ENCODE results near the gene MAPKBP1. TPM values are rescaled to one million over a fixed set of nuclear protein-coding genes. Genes with fewer than 3 reads are reported as not detected.

MAPKBP1 gene
- polyA plus RNA-seq, 3 donors: 0.76 to 8.6 (median 1.1) TPM

DNA sequence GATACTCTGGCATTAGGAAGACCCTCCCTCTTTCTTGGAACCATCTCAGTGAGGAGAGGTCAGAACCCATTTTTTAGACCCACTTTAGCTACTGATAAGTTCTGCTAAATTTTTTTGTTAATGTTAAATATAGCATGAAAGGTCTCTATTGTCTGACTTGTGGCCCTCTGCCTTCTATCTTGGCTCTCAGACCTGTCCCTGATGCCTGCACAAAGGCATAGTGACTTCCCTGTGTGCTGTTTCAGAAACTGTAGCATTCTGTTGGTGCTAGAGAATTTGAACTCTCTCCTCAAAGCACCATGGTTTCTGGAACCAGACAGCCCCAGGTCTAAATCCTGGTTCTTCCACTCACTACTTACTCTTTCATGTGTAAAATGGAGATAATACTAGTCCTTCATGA is 15.4 kb downstream of the MAPKBP1 start:
- Histone ChIP-seq H3K4me3 (replicated peaks in 1 of 3; ENCODE audit: low read depth in 2 of 3, low read length in 3 of 3) (no peak overlapping the region), H2AFZ (ENCODE audit: insufficient read depth, low read depth, low read length, poor library complexity, severe bottlenecking) (no peak overlapping the region), H3K27ac (ENCODE audit: low read depth in 1 of 2, low read length in 2 of 2) (no peak overlapping the region), H3K9me3 (replicated peaks in 1 of 2; ENCODE audit: control insufficient read depth in 1 of 2, insufficient read depth in 1 of 2, low read length in 2 of 2) (no peaks in the 10 kb centered on the region), H4K20me1 (ENCODE audit: insufficient read depth, low read length) (peaks cover 5% of the 10 kb centered on the region), H3K27me3 (ENCODE audit: control insufficient read depth in 2 of 2, insufficient read depth in 2 of 2, low read length in 2 of 2) (no peaks in the 10 kb centered on the region), H3K4me1 (ENCODE audit: control insufficient read depth in 1 of 2, insufficient read depth in 2 of 2, low read length in 2 of 2) (no peaks in the 10 kb centered on the region), H3K4me2 (replicated peaks; ENCODE audit: extremely low read depth, low read length, poor library complexity, severe bottlenecking) (no peak overlapping the region), H3K9ac (ENCODE audit: insufficient read depth, low read length, poor library complexity, severe bottlenecking) (no peak overlapping the region), H3K79me2 (ENCODE audit: insufficient read depth, low read length) (no peaks in the 10 kb centered on the region), H3K36me3 (replicated peaks in 1 of 2; ENCODE audit: control insufficient read depth in 1 of 2, insufficient read depth in 2 of 2, low read length in 2 of 2) (no peaks in the 10 kb centered on the region)
- Mint-ChIP-seq H3K4me3 (no peak overlapping the region), H3K27me3 (ENCODE audit: low read depth in 3 of 3) (no peaks in the 10 kb centered on the region), H3K27ac (no peak overlapping the region), H3K36me3 (peaks cover 0 to 6% of the 10 kb centered on the region in 2 donors), H3K4me1 (peaks cover 16% of the 10 kb centered on the region), H3K9me3 (no peaks in the 10 kb centered on the region)
- intact Hi-C loops (cut with micrococcal nuclease): no loop called here
- no peak for DNase-seq
- TF ChIP-seq, protein P1, sequence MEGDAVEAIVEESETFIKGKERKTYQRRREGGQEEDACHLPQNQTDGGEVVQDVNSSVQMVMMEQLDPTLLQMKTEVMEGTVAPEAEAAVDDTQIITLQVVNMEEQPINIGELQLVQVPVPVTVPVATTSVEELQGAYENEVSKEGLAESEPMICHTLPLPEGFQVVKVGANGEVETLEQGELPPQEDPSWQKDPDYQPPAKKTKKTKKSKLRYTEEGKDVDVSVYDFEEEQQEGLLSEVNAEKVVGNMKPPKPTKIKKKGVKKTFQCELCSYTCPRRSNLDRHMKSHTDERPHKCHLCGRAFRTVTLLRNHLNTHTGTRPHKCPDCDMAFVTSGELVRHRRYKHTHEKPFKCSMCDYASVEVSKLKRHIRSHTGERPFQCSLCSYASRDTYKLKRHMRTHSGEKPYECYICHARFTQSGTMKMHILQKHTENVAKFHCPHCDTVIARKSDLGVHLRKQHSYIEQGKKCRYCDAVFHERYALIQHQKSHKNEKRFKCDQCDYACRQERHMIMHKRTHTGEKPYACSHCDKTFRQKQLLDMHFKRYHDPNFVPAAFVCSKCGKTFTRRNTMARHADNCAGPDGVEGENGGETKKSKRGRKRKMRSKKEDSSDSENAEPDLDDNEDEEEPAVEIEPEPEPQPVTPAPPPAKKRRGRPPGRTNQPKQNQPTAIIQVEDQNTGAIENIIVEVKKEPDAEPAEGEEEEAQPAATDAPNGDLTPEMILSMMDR (IDR thresholded peaks at IDR 0.05): no peak

DNA sequence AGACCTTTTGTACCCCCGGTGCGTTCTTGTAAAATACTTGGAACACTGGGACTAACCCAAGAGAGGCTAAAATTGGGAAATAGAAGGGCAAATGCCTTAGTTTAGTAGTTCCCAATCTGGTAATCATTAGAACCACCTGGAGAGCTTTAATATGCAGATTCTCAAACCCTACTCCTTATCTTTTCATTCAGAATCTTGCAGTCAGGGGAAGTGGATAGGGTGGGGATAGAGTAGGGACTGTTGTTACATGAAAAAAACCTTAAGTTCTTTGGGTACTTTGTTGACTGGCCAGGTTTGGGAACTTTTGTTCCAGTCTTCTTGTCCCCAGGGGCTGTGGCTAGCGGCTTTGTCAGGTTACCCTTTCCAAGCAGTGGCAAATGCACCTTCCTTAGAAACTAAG is 15.9 kb downstream of the MAPKBP1 start:
- H2AFZ ChIP-seq (ENCODE audit: insufficient read depth, low read depth, low read length, poor library complexity, severe bottlenecking): no peak overlapping the region
- H3K27ac ChIP-seq (ENCODE audit: low read depth in 1 of 2, low read length in 2 of 2): no peak overlapping the region
- 83% methylated on average over 1 of the region's 3 CpGs for WGBS (ENCODE audit: insufficient coverage)
- H3K4me1 ChIP-seq (ENCODE audit: control insufficient read depth in 1 of 2, insufficient read depth in 2 of 2, low read length in 2 of 2): no peaks in the 10 kb centered on the region
- TF ChIP-seq, protein P1 (IDR thresholded peaks at IDR 0.05): no peak
- no peaks in the 10 kb centered on the region for H3K9me3 ChIP-seq (replicated peaks in 1 of 2; ENCODE audit: control insufficient read depth in 1 of 2, insufficient read depth in 1 of 2, low read length in 2 of 2)
- no peak for DNase-seq
- H3K4me1 Mint-ChIP-seq: peaks cover 16% of the 10 kb centered on the region
- no peaks in the 10 kb centered on the region for H3K27me3 Mint-ChIP-seq (ENCODE audit: low read depth in 3 of 3)
- H3K36me3 Mint-ChIP-seq: peaks cover 0 to 6% of the 10 kb centered on the region in 2 donors
- H3K27me3 ChIP-seq (ENCODE audit: control insufficient read depth in 2 of 2, insufficient read depth in 2 of 2, low read length in 2 of 2): no peaks in the 10 kb centered on the region
- H3K27ac Mint-ChIP-seq: no peak overlapping the region
- intact Hi-C loops (cut with micrococcal nuclease): no loop called here
- H3K9me3 Mint-ChIP-seq: no peaks in the 10 kb centered on the region
- H3K4me2 ChIP-seq (replicated peaks; ENCODE audit: extremely low read depth, low read length, poor library complexity, severe bottlenecking): no peak overlapping the region
- no peak overlapping the region for H3K4me3 Mint-ChIP-seq
- H3K9ac ChIP-seq (ENCODE audit: insufficient read depth, low read length, poor library complexity, severe bottlenecking): no peak overlapping the region
- H4K20me1 ChIP-seq (ENCODE audit: insufficient read depth, low read length): peaks cover 5% of the 10 kb centered on the region
- H3K36me3 ChIP-seq (replicated peaks in 1 of 2; ENCODE audit: control insufficient read depth in 1 of 2, insufficient read depth in 2 of 2, low read length in 2 of 2): no peaks in the 10 kb centered on the region
- no peak overlapping the region for H3K4me3 ChIP-seq (replicated peaks in 1 of 3; ENCODE audit: low read depth in 2 of 3, low read length in 3 of 3)
- H3K79me2 ChIP-seq (ENCODE audit: insufficient read depth, low read length): no peaks in the 10 kb centered on the region

Measured in CD14-positive monocyte (primary cell).